SH-SY5Y (cell line): ENCODE data around the gene CNTFR.

Source experiments
- GATA2 ChIP-seq: IDR thresholded peaks from 2 replicates; pipeline ENCODE4 v1.6.1; 2011; ENCODE audit warnings: mild to moderate bottlenecking, low read depth, low read length
- GATA3 ChIP-seq: IDR thresholded peaks from 2 replicates; pipeline ENCODE4 v1.6.1; 2011; ENCODE audit warnings: low read depth, mild to moderate bottlenecking, low read length, moderate library complexity

- TF ChIP-seq GATA3 (no peak), GATA2 (no peak)
Measured at GRCh38 chr9:34551751-34552605, 37.5 kb downstream of the CNTFR start.
